ENCODE results near the gene PDE4A.
A peak's percentile ranks its signal among the peaks of the same experiment; 100 is the strongest.
"Not testable (repeated sequence)": the region's sequence is repeated elsewhere in the genome, so short reads cannot be mapped to it uniquely, and the experiment has no call there.

PDE4A gene

GRCh38 chr19:10395917-10396316 lies 24.4 kb upstream of the PDE4A start:
- H3K27me3 ChIP-seq (ENCODE audit: control insufficient read depth in 3 of 3, insufficient read depth in 3 of 3, low read depth in 1 of 3, low read length in 3 of 3), result no peaks in the 10 kb centered on the region
- H3K4ac ChIP-seq (ENCODE audit: low read length), result no peak overlapping the region
- no peak overlapping the region for H3K18ac ChIP-seq (ENCODE audit: low read length)
- H3K79me1 ChIP-seq (ENCODE audit: low read depth, low read length), result peaks cover 16% of the 10 kb centered on the region
- no peak overlapping the region for H4K8ac ChIP-seq (ENCODE audit: low read depth, low read length)
- DNase-seq (ENCODE audit: low spot score), result no peak
- no peak overlapping the region for H3K4me3 ChIP-seq (ENCODE audit: low read length in 2 of 2)
- H3K36me3 ChIP-seq (replicated peaks in 1 of 2; ENCODE audit: control insufficient read depth in 2 of 2, insufficient read depth in 2 of 2, low read length in 2 of 2), result peaks cover 26 to 86% of the 10 kb centered on the region in 2 donors
- no peak overlapping the region for H2BK5ac ChIP-seq (ENCODE audit: low read length)
- no peak overlapping the region for H2AFZ ChIP-seq (ENCODE audit: low read length)
- no peak overlapping the region for H2BK12ac ChIP-seq (ENCODE audit: low read length)
- no peak overlapping the region for H2BK15ac ChIP-seq (ENCODE audit: low read length)
- no peaks in the 10 kb centered on the region for H3K4me1 ChIP-seq (ENCODE audit: control insufficient read depth in 2 of 2, insufficient read depth in 1 of 2, low read depth in 1 of 2, low read length in 2 of 2)
- H4K91ac ChIP-seq (ENCODE audit: low read depth, low read length, poor library complexity), result no peak overlapping the region
- no peak overlapping the region for H2BK120ac ChIP-seq (ENCODE audit: low read depth, low read length)
- peak overlapping the region; percentile 65 for H3K23ac ChIP-seq (ENCODE audit: low read depth, low read length, poor library complexity)
- no peak overlapping the region for H3K4me2 ChIP-seq (ENCODE audit: insufficient read depth, low read length, poor library complexity, severe bottlenecking)
- H2AK5ac ChIP-seq (ENCODE audit: low read depth, low read length), result no peak overlapping the region
- no peak overlapping the region for H3K9ac ChIP-seq (ENCODE audit: low read depth, low read length, poor library complexity)
- WGBS, 2 donors (ENCODE audit: extremely low coverage in 2 of 2, insufficient read length in 2 of 2, insufficient replicate concordance in 1 of 2), result no CpG with 5 or more reads among the region's 24 CpGs
- H3K9me3 ChIP-seq (replicated peaks in 1 of 2; ENCODE audit: control insufficient read depth in 2 of 2, insufficient read depth in 1 of 2, low read depth in 1 of 2, low read length in 2 of 2), result no peaks in the 10 kb centered on the region
- H3K14ac ChIP-seq (ENCODE audit: low read length), result no peak overlapping the region
- H3K27ac ChIP-seq (replicated peaks; ENCODE audit: low read length), result no peak overlapping the region

- H3K9me3 ChIP-seq (replicated peaks in 1 of 2; ENCODE audit: control insufficient read depth in 2 of 2, insufficient read depth in 1 of 2, low read depth in 1 of 2, low read length in 2 of 2), result no peaks in the 10 kb centered on the region
- no CpG with 5 or more reads among the region's 9 CpGs for WGBS, 2 donors (ENCODE audit: extremely low coverage in 2 of 2, insufficient read length in 2 of 2, insufficient replicate concordance in 1 of 2)
- H3K27me3 ChIP-seq (ENCODE audit: control insufficient read depth in 3 of 3, insufficient read depth in 3 of 3, low read depth in 1 of 3, low read length in 3 of 3), result no peaks in the 10 kb centered on the region
- no peak overlapping the region for H4K8ac ChIP-seq (ENCODE audit: low read depth, low read length)
- no peak overlapping the region for H3K23ac ChIP-seq (ENCODE audit: low read depth, low read length, poor library complexity)
- H3K36me3 ChIP-seq (replicated peaks in 1 of 2; ENCODE audit: control insufficient read depth in 2 of 2, insufficient read depth in 2 of 2, low read length in 2 of 2), result peaks cover 15 to 66% of the 10 kb centered on the region in 2 donors
- no peak overlapping the region for H2BK5ac ChIP-seq (ENCODE audit: low read length)
- H3K4ac ChIP-seq (ENCODE audit: low read length), result no peak overlapping the region
- peaks cover 0 to 5% of the 10 kb centered on the region in 2 donors for H3K4me1 ChIP-seq (ENCODE audit: control insufficient read depth in 2 of 2, insufficient read depth in 1 of 2, low read depth in 1 of 2, low read length in 2 of 2)
- DNase-seq (ENCODE audit: low spot score), result no peak
- H3K4me3 ChIP-seq (ENCODE audit: low read length in 2 of 2), result no peak overlapping the region
- H3K4me2 ChIP-seq (ENCODE audit: insufficient read depth, low read length, poor library complexity, severe bottlenecking), result no peak overlapping the region
- H2BK15ac ChIP-seq (ENCODE audit: low read length), result no peak overlapping the region
- no peak overlapping the region for H2BK120ac ChIP-seq (ENCODE audit: low read depth, low read length)
- no peak overlapping the region for H2AFZ ChIP-seq (ENCODE audit: low read length)
- no peak overlapping the region for H3K18ac ChIP-seq (ENCODE audit: low read length)
- H4K91ac ChIP-seq (ENCODE audit: low read depth, low read length, poor library complexity), result no peak overlapping the region
- H3K79me1 ChIP-seq (ENCODE audit: low read depth, low read length), result peaks cover 26% of the 10 kb centered on the region
- no peak overlapping the region for H3K27ac ChIP-seq (replicated peaks; ENCODE audit: low read length)
- H3K14ac ChIP-seq (ENCODE audit: low read length), result no peak overlapping the region
- H2BK12ac ChIP-seq (ENCODE audit: low read length), result no peak overlapping the region
- H3K9ac ChIP-seq (ENCODE audit: low read depth, low read length, poor library complexity), result no peak overlapping the region
- no peak overlapping the region for H2AK5ac ChIP-seq (ENCODE audit: low read depth, low read length)
Observed at GRCh38 chr19:10398819-10399218, 21.5 kb upstream of the PDE4A start.

GRCh38 chr19:10399340-10399739 lies 21.0 kb upstream of the PDE4A start:
- H3K27me3 ChIP-seq (ENCODE audit: control insufficient read depth in 3 of 3, insufficient read depth in 3 of 3, low read depth in 1 of 3, low read length in 3 of 3); H2AFZ ChIP-seq (ENCODE audit: low read length); H3K14ac ChIP-seq (ENCODE audit: low read length); H2BK120ac ChIP-seq (ENCODE audit: low read depth, low read length); H3K9ac ChIP-seq (ENCODE audit: low read depth, low read length, poor library complexity); H3K23ac ChIP-seq (ENCODE audit: low read depth, low read length, poor library complexity); H4K91ac ChIP-seq (ENCODE audit: low read depth, low read length, poor library complexity); DNase-seq (ENCODE audit: low spot score); H2BK15ac ChIP-seq (ENCODE audit: low read length); H3K27ac ChIP-seq (replicated peaks; ENCODE audit: low read length); H2AK5ac ChIP-seq (ENCODE audit: low read depth, low read length); H3K4me2 ChIP-seq (ENCODE audit: insufficient read depth, low read length, poor library complexity, severe bottlenecking); H3K4me3 ChIP-seq (ENCODE audit: low read length in 2 of 2); H4K8ac ChIP-seq (ENCODE audit: low read depth, low read length); H3K18ac ChIP-seq (ENCODE audit: low read length); H2BK5ac ChIP-seq (ENCODE audit: low read length); H3K4ac ChIP-seq (ENCODE audit: low read length); H2BK12ac ChIP-seq (ENCODE audit: low read length); H3K4me1 ChIP-seq (ENCODE audit: control insufficient read depth in 2 of 2, insufficient read depth in 1 of 2, low read depth in 1 of 2, low read length in 2 of 2); H3K9me3 ChIP-seq (replicated peaks in 1 of 2; ENCODE audit: control insufficient read depth in 2 of 2, insufficient read depth in 1 of 2, low read depth in 1 of 2, low read length in 2 of 2): not testable (repeated sequence)
- peaks cover 12 to 62% of the 10 kb centered on the region in 2 donors for H3K36me3 ChIP-seq (replicated peaks in 1 of 2; ENCODE audit: control insufficient read depth in 2 of 2, insufficient read depth in 2 of 2, low read length in 2 of 2)
- peaks cover 26% of the 10 kb centered on the region for H3K79me1 ChIP-seq (ENCODE audit: low read depth, low read length)
- WGBS, 2 donors (ENCODE audit: extremely low coverage in 2 of 2, insufficient read length in 2 of 2, insufficient replicate concordance in 1 of 2), result no CpG with 5 or more reads among the region's 8 CpGs

GRCh38 chr19:10399878-10400277 lies 20.5 kb upstream of the PDE4A start:
- H2AK5ac ChIP-seq (ENCODE audit: low read depth, low read length), result no peak overlapping the region

More at GRCh38 chr19:10399878-10400277, 20.5 kb upstream of the PDE4A start:
- no peak overlapping the region for H3K4ac ChIP-seq (ENCODE audit: low read length)
- H2BK120ac ChIP-seq (ENCODE audit: low read depth, low read length), result no peak overlapping the region
- H2AFZ ChIP-seq (ENCODE audit: low read length), result no peak overlapping the region
- H3K36me3 ChIP-seq (replicated peaks in 1 of 2; ENCODE audit: control insufficient read depth in 2 of 2, insufficient read depth in 2 of 2, low read length in 2 of 2), result peaks cover 10 to 57% of the 10 kb centered on the region in 2 donors
- H3K27me3 ChIP-seq (ENCODE audit: control insufficient read depth in 3 of 3, insufficient read depth in 3 of 3, low read depth in 1 of 3, low read length in 3 of 3), result no peaks in the 10 kb centered on the region
- DNase-seq (ENCODE audit: low spot score), result no peak
- H4K8ac ChIP-seq (ENCODE audit: low read depth, low read length), result no peak overlapping the region
- no peak overlapping the region for H4K91ac ChIP-seq (ENCODE audit: low read depth, low read length, poor library complexity)
- WGBS, 2 donors (ENCODE audit: extremely low coverage in 2 of 2, insufficient read length in 2 of 2, insufficient replicate concordance in 1 of 2), result no CpG with 5 or more reads among the region's 8 CpGs
- no peak overlapping the region for H3K14ac ChIP-seq (ENCODE audit: low read length)
- no peak overlapping the region for H2BK5ac ChIP-seq (ENCODE audit: low read length)
- no peak overlapping the region for H2BK15ac ChIP-seq (ENCODE audit: low read length)
- no peaks in the 10 kb centered on the region for H3K9me3 ChIP-seq (replicated peaks in 1 of 2; ENCODE audit: control insufficient read depth in 2 of 2, insufficient read depth in 1 of 2, low read depth in 1 of 2, low read length in 2 of 2)
- no peak overlapping the region for H3K27ac ChIP-seq (replicated peaks; ENCODE audit: low read length)
- H3K23ac ChIP-seq (ENCODE audit: low read depth, low read length, poor library complexity), result no peak overlapping the region
- H3K4me1 ChIP-seq (ENCODE audit: control insufficient read depth in 2 of 2, insufficient read depth in 1 of 2, low read depth in 1 of 2, low read length in 2 of 2), result peaks cover 0 to 5% of the 10 kb centered on the region in 2 donors
- no peak overlapping the region for H3K18ac ChIP-seq (ENCODE audit: low read length)
- H2BK12ac ChIP-seq (ENCODE audit: low read length), result no peak overlapping the region
- peaks cover 26% of the 10 kb centered on the region for H3K79me1 ChIP-seq (ENCODE audit: low read depth, low read length)
- H3K9ac ChIP-seq (ENCODE audit: low read depth, low read length, poor library complexity), result no peak overlapping the region
- H3K4me2 ChIP-seq (ENCODE audit: insufficient read depth, low read length, poor library complexity, severe bottlenecking), result no peak overlapping the region
- H3K4me3 ChIP-seq (ENCODE audit: low read length in 2 of 2), result no peak overlapping the region
